Measurements from ENCODE around the gene ADAMTS9.

DNA sequence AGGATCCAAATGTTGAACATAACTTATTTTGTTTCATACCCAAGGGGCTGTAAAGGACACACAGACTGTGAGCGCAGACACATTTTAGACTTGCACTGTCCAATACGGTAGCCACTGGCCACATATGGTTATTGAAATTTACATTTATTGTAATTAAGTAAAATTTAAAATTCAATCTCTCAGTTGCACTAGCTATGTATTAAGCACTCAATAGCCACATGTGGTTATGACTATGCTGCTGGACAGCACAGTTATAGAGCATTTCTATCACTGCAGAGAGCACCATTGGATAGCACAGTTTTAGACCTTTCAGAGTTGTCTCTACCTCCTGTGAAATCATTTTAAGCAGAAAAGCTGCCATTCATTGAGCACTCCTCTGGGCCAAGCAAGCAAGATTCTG is 204.3 kb downstream of the ADAMTS9 start:
- TF ChIP-seq, protein P1, sequence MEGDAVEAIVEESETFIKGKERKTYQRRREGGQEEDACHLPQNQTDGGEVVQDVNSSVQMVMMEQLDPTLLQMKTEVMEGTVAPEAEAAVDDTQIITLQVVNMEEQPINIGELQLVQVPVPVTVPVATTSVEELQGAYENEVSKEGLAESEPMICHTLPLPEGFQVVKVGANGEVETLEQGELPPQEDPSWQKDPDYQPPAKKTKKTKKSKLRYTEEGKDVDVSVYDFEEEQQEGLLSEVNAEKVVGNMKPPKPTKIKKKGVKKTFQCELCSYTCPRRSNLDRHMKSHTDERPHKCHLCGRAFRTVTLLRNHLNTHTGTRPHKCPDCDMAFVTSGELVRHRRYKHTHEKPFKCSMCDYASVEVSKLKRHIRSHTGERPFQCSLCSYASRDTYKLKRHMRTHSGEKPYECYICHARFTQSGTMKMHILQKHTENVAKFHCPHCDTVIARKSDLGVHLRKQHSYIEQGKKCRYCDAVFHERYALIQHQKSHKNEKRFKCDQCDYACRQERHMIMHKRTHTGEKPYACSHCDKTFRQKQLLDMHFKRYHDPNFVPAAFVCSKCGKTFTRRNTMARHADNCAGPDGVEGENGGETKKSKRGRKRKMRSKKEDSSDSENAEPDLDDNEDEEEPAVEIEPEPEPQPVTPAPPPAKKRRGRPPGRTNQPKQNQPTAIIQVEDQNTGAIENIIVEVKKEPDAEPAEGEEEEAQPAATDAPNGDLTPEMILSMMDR (IDR thresholded peaks at IDR 0.05; ENCODE audit: low read depth, low read length): no peak
- TF ChIP-seq POLR2A (IDR thresholded peaks at IDR 0.05; ENCODE audit: extremely low read depth, insufficient read length): no peak
